GM12873 (cell line): Measurements from ENCODE around the gene KCTD17.

Experiments used
- CTCF ChIP-seq: IDR thresholded peaks from 2 replicates; pipeline ENCODE4 v1.5.1; 2012; ENCODE audit warnings: low read depth, mild to moderate bottlenecking, moderate library complexity, low read length, control low read depth; ENCODE audit not compliant: insufficient read depth; ENCODE audit errors: missing control alignments

KCTD17 gene

GRCh38 chr22:37079158-37079557 is 27.6 kb downstream of the KCTD17 start:
- no peak for TF ChIP-seq CTCF

GRCh38 chr22:37079668-37080171 is 28.2 kb downstream of the KCTD17 start:
- TF ChIP-seq CTCF = no peak

GRCh38 chr22:37080438-37080837 is 28.9 kb downstream of the KCTD17 start:
- TF ChIP-seq CTCF = no peak

- TF ChIP-seq CTCF = no peak
These were observed 29.3 kb downstream of the KCTD17 start for GRCh38 chr22:37080838-37081237.

GRCh38 chr22:37082251-37082873 is 30.8 kb downstream of the KCTD17 start:
- TF ChIP-seq CTCF = no peak

GRCh38 chr22:37083914-37084313 is 32.4 kb downstream of the KCTD17 start:
- no peak for TF ChIP-seq CTCF

- no peak for TF ChIP-seq CTCF
These were observed 32.8 kb downstream of the KCTD17 start for GRCh38 chr22:37084385-37084784.

GRCh38 chr22:37086184-37086583 is 34.6 kb downstream of the KCTD17 start:
- TF ChIP-seq CTCF = no peak
